ENCODE data around the gene COMT.
A peak's percentile ranks its signal among the peaks of the same experiment; 100 is the strongest.

COMT gene

DNA sequence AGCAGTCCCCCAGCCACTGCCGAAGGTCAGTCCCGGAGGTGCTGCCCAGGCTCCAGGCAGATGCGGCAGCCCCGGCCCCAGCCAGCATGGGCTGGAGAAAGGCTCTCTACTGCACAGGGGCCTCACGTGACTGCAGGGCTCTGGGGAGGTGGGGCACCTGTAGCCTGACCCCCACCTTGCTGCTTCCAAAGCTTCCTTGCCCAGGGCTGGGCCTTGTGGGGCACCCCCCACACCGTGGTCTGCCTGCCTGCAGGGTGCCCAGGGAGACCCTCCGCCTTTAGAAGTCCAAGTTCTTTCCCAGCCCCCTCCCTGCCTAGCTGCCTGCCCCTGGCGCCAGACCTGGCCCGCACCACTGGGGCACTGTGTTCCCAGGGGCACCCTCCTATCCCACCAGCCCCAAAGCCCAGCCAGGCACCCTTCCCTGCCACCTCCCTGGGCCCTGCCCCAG is 28.5 kb downstream of the COMT start:
- Histone ChIP-seq H3K27me3 (replicated peaks) (no peaks in the 10 kb centered on the region), H3K4me3 (ENCODE audit: low read depth, low read length) (no peak overlapping the region), H3K27ac (no peak overlapping the region), H3K36me3 (replicated peaks) (peaks cover 23% of the 10 kb centered on the region)
- in situ Hi-C loops (cut with HindIII; ENCODE audit: low pct_ligation_motif_present, low sequenced_read_pairs) = no loop called here
- TF ChIP-seq, protein P1, sequence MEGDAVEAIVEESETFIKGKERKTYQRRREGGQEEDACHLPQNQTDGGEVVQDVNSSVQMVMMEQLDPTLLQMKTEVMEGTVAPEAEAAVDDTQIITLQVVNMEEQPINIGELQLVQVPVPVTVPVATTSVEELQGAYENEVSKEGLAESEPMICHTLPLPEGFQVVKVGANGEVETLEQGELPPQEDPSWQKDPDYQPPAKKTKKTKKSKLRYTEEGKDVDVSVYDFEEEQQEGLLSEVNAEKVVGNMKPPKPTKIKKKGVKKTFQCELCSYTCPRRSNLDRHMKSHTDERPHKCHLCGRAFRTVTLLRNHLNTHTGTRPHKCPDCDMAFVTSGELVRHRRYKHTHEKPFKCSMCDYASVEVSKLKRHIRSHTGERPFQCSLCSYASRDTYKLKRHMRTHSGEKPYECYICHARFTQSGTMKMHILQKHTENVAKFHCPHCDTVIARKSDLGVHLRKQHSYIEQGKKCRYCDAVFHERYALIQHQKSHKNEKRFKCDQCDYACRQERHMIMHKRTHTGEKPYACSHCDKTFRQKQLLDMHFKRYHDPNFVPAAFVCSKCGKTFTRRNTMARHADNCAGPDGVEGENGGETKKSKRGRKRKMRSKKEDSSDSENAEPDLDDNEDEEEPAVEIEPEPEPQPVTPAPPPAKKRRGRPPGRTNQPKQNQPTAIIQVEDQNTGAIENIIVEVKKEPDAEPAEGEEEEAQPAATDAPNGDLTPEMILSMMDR (IDR thresholded peaks at IDR 0.05; ENCODE audit: low read depth, low read length, missing control alignments) = no peak
- no peak for DNase-seq

DNA sequence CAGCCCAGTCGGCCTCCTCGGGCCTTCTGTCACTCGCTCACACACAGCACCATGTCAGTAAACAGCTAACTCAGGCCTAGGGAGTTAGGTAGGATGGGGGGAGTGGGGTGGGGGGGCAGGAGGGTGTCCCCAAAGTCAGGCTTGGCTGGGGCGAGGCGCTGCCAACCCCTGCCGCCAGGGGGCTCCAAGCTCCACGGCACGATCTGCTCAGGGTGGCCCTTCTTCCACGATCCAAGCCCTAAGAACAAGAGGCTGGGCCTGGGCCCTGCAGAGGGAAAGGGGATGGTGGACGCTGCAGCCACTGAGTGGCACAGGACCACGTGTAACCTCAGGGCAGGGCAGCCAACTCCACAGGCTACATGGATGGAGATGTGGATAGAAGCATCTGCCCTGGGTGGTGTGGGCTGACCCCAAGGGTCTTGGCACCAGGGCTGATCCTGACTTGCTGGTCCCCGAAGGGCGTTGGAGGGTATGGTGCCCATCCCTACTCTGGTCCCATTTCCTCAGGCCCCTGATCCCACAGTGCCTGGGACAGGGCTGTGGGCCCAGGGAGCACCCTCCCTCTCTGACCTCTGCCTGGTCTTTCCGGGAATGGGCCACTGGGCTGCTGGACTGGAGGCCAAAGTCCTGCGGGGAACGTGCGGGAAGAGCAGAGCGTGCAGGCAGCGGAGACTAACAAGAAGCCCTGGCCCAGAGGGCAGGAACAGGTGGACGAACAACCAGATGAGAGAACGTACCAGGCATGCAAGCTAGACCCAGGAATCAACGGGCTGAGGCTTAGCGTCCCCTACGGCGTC is 29.1 kb downstream of the COMT start:
- DNase-seq = peak; percentile 30
- in situ Hi-C loops (cut with HindIII; ENCODE audit: low pct_ligation_motif_present, low sequenced_read_pairs) = no loop called here
- no peak overlapping the region for H3K4me3 ChIP-seq (ENCODE audit: low read depth, low read length)
- no peak overlapping the region for H3K27ac ChIP-seq
- TF ChIP-seq, protein P1 (IDR thresholded peaks at IDR 0.05; ENCODE audit: low read depth, low read length, missing control alignments) = peak; percentile 94
- no peaks in the 10 kb centered on the region for H3K27me3 ChIP-seq (replicated peaks)
- peaks cover 23% of the 10 kb centered on the region for H3K36me3 ChIP-seq (replicated peaks)

DNA sequence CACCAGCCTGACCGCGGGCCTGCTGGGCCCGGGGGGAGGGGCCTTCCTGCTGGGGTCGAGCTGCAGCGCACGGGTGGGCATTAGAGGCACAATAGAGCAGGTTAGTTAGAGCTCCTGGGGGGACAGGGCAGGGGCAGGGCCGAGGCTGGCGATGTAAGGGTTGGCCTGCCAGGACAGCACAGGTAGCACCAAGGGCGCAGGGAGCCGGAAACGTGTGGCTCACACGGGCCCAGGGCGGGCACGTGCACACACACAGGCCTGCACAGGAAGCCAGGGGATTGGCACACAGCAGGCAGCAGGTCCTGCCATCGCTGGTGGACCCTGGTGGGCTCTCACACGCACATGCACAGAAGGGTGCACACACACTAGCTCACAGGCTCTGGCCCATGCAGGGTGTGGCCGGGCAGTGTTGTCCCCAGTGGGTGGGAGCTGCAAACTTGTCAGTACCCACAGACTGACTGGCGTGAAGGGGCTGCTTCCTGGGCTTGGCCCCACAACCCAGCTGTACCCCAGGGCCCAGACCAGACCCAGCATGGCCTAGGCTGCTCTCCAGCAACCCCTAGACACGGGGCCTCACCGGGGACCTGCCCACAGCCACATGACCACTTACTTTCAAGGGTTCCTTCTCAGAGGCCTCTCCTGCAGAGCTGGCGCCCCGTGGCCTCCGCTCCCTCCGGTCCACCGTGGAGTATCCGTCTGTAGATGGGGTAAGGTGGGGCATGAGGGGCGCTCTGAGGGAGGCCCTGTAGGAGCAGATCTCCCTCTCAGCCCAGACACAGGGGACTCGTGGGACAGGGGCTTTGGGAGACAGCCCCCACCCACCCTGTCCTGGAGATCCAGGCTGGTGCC is 29.9 kb downstream of the COMT start:
- H3K36me3 ChIP-seq (replicated peaks) = peaks cover 23% of the 10 kb centered on the region
- no peaks in the 10 kb centered on the region for H3K27me3 ChIP-seq (replicated peaks)
- no peak overlapping the region for H3K27ac ChIP-seq
- no peak overlapping the region for H3K4me3 ChIP-seq (ENCODE audit: low read depth, low read length)
- in situ Hi-C loops (cut with HindIII; ENCODE audit: low pct_ligation_motif_present, low sequenced_read_pairs) = no loop called here
- DNase-seq = no peak
- TF ChIP-seq, protein P1 (IDR thresholded peaks at IDR 0.05; ENCODE audit: low read depth, low read length, missing control alignments) = no peak

DNA sequence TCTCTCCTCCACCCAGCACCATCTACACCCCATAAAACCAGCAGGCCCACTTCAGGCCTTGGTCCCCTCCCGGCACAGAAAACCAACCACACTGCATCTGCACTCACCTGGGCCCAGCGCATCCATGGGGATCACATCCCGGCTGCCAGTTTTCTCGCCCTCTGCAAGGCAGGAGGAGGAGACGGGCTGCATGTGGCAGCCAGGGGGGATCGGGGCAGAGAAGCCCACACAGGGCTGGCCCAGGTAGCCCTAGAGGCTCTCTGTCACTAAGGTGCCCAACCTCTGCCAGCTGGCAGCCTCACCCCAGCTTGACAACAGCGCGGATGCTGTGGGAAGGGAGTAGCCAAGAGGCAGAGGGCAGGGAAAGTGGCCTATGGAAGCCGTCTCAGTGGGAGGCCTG is 30.7 kb downstream of the COMT start:
- Histone ChIP-seq H3K36me3 (replicated peaks) (peaks cover 18% of the 10 kb centered on the region), H3K27me3 (replicated peaks) (no peaks in the 10 kb centered on the region)

DNA sequence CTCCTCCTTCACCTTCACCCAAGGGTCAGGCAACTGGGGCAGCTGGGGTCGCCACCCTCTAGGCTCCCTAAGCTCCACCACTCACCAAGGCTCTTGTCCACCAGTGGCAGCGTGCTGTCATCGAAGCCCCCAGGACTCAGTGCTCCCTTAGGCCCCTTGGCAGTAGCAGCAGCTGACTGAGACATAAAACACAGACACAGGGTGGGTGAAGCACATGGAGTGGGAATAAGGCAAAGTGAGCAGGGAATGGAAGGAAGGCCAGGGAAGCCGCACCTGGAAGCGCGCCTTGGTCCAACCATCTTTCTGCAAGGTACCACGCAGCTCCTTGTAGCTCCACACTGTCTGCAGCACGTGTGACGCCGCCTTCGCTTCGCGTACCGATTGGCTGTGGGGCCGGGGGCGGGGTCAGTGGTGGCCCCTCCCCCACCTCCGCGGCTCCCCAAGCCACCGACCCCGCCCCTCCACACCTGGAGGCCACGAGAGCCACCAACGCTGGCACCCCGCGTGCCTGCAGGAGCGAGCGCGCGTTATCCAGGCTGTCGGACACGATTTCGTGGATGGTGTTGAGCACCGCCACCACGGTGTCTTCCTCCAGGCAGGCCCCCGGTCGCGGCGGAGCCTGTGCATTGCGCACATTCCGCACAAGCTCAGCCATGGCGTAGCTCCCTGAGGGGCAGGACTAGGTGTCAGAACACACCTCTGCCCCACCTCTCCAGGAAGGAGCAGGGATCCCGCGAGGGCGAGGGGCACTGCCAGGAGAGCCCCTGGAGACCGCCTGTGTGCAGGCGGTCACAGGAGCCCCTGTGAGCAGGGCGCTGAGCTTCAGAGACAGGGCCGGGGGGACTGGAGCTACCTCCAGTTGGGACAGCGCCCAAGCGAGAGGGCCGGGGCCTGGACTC is 31.3 kb downstream of the COMT start:
- in situ Hi-C loops (cut with HindIII; ENCODE audit: low pct_ligation_motif_present, low sequenced_read_pairs) = no loop called here
- Histone ChIP-seq H3K27me3 (replicated peaks) (no peaks in the 10 kb centered on the region), H3K27ac (no peak overlapping the region), H3K4me3 (ENCODE audit: low read depth, low read length) (no peak overlapping the region), H3K36me3 (replicated peaks) (peaks cover 11% of the 10 kb centered on the region)
- no peak for DNase-seq
- TF ChIP-seq, protein P1 (IDR thresholded peaks at IDR 0.05; ENCODE audit: low read depth, low read length, missing control alignments) = no peak

More for the DNA sequence above, 30.7 kb downstream of the COMT start:
- in situ Hi-C loops (cut with HindIII; ENCODE audit: low pct_ligation_motif_present, low sequenced_read_pairs) = no loop called here
- H3K4me3 ChIP-seq (ENCODE audit: low read depth, low read length) = no peak overlapping the region
- no peak overlapping the region for H3K27ac ChIP-seq
- no peak for DNase-seq
- TF ChIP-seq, protein P1 (IDR thresholded peaks at IDR 0.05; ENCODE audit: low read depth, low read length, missing control alignments) = no peak

Measured in brain microvascular endothelial cell (primary cell).